Activated CD8-positive, alpha-beta memory T cell treated with anti-CD3 and anti-CD28 coated beads for 4 hours (primary cell): ENCODE measurements around the gene SLC29A2.
A peak's percentile ranks its signal among the peaks of the same experiment; 100 is the strongest.
"Not testable (repeated sequence)": the region's sequence is repeated elsewhere in the genome, so short reads cannot be mapped to it uniquely, and the experiment has no call there.

Source experiments
- DNase-seq, 2 donors: peaks; one replicate each; pipeline ENCODE4 v3.0.0-alpha.2; 2020; ENCODE audit warnings: low read depth in 2 of 2

Gene SLC29A2

GRCh38 chr11:66386171-66387069 lies 14.9 kb upstream of the SLC29A2 start:
- DNase-seq: peak; percentile 63 to 72

GRCh38 chr11:66384316-66384715 lies 12.8 kb upstream of the SLC29A2 start:
- not testable (repeated sequence) for DNase-seq

- DNase-seq: not testable (repeated sequence)
Observed at GRCh38 chr11:66380264-66380663, 8.7 kb upstream of the SLC29A2 start.

GRCh38 chr11:66373690-66374287 lies 2.2 kb upstream of the SLC29A2 start:
- DNase-seq: not testable (repeated sequence)

- no peak for DNase-seq
Observed at GRCh38 chr11:66373265-66373664, 1.7 kb upstream of the SLC29A2 start.

- no peak for DNase-seq
Observed at GRCh38 chr11:66369073-66369894, 2.3 kb downstream of the SLC29A2 start.

- DNase-seq: no peak
Observed at GRCh38 chr11:66368484-66368883, 3.1 kb downstream of the SLC29A2 start.

DNA sequence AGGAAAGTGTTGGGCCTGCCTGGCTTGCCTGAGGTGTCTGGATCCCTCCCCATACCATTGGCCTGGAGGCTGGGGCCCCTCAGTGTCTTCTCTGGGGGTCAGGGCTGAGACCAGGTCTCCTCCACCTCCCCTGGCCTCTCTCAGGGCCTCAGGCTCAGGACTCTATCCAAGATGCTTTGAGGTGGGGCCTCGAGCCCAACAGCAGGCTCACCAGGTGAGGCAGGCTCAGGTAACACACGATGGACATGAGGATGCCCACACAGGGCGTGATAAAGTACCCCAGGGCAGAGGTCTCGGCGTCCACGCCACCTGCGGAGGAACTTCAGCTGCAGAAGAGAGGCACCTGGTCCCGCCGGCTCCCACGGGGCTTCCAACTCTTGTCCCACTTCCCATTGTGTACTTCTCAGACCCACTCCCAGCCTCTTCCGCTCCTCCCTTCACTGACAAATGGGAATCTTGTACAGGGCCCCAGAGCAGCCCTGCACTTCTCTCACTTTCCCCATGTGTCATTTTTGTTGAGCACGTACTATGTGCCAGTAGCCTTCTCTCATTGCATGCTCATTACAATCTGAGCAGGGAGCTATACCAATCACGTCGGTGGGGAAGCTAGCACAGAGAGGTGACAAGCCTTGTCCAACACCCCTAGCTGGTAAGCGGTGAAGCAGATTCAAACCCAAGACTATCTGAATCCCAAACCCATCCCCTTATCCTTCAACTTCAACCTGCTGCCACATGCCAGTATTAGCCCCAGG lies 3.8 kb downstream of the SLC29A2 start:
- DNase-seq: no peak

- no peak for DNase-seq
Observed at GRCh38 chr11:66366844-66367477, 4.6 kb downstream of the SLC29A2 start.

GRCh38 chr11:66365711-66366619 lies 5.6 kb downstream of the SLC29A2 start:
- DNase-seq: no peak

GRCh38 chr11:66365166-66365565 lies 6.4 kb downstream of the SLC29A2 start:
- DNase-seq: no peak

GRCh38 chr11:66363805-66364535 lies 7.6 kb downstream of the SLC29A2 start:
- peak; percentile 28 to 37 for DNase-seq

DNA sequence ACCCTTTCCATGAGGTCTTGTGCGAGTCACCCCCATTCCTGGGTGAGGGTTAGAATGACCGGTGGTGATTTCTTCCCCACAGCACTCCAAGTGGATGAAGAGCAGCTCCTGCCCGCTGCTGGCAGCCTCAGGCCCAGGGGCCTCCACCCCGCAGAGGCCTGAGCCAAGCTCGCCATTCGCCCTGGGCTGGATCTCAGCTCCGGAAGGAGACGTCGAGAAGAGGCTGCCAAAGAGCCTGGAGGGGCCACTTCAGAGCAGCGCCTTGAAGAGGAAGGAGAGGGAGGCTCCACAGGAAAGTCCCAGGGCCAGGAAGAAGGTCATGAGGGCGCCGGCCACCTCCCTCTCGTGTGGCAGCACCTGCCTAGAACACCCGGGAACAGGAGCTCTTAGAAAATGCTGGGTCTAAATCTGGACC lies 8.4 kb downstream of the SLC29A2 start:
- no peak for DNase-seq

DNA sequence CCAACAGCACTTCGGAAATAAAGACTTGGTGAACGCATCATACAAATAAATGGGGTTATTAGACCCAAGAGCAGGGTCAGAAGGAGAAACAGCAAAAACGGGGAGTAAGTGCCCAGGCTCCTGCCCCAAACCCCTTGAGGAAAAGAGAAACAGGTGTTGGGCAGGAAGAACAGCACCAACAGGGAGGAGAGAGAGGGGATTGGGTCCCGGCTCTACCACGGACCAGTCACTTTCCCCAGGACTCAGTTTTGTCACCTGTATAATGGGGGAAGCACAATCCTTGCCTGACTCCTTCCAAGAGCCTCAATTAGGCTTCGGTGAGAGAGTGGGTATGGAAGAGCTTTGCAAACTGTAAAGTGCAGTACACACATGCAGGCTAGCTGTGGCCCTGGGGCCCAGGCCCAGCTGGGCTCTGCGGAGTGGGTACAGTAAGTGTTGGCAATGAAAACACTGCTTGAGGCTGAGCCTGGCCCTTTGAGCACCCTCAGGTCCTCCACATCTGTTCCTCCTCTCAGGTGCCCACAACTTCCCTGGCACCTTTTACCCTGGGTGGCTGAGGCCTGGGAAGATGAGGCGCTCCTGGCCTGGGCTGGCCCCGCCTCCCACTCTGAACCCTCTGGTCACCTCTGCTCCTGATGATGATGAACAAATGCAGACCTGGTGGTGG lies 8.9 kb downstream of the SLC29A2 start:
- DNase-seq: no peak

DNA sequence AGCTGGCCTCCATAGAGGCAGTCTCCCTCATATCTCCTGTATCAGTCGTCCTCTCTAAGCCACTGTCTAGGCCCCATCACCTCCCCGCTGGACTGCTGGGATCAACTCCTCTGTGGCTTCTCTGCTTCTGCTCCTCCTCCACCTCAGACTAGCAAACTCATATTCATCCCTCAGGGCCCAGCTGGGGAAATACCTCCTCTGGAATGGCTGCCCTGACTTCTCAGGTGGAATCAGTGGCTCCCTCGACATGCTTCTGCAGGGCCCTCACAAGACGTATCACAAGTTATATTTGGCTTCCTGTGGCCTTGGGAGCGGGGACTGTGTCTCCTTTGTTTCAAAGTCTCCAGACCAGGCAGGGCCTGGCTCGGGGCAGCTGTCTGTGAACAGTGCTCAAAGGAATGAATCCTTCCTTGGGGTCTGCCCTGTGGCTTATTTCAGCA lies 10.0 kb downstream of the SLC29A2 start:
- no peak for DNase-seq

DNA sequence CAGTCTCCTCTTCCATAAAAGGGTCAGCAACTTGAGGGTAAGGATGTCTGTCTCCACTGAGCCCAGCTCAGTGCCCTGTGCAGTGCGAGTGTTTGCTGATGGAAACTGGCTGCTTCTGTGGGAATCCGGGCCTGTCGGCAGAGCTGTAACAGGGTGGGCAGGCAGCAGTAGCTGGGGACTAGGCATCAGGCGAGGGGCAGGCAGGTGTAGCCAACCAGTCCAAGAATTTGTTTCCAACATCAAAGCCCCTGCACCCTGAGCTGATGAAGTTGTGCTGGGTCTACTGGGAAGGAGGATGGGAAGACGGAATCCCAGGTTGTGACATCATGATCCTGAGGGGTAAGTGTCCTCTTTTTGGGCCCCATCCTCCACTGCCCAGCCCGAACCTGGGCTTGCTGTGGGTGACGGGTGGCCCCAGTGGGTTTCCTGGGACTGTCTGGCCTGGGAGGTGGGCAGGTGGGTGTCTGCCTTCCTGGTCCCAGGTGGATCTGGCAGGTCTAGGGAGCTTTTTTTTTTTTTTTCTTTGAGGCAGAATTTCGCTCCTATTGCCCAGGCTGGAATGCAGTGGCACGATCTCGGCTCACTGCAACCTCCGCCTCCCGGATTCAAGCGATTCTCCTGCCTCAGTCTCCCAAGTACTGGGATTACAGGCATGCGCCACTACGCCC lies 11.0 kb downstream of the SLC29A2 start:
- DNase-seq: no peak

DNA sequence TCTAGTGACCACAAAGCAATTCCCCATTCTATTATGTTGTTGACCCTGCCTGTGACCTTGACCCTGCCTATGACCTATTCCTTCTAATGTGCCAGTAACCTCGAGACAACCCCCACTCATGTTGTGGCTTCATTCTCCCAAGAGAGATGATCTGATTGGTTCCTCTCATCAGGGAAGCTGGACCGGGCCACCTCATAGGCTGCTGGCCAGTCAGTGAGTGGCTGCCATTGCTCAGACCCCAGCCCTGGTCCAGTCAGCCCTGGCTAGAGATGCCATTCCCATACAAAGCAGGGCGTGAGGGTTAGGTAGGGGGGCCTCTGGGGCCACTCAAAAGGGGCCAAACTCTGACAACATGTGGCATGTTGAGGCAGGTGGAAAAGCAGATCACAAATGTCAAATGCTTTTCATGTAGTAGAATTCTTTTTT lies 11.9 kb downstream of the SLC29A2 start:
- DNase-seq: no peak
